HepG2 (cell line): ENCODE results near the gene IMPDH2. TPM values are rescaled to one million over a fixed set of nuclear protein-coding genes. Genes with fewer than 3 reads are reported as not detected.

ENCODE experiments used
- BORCS8-MEF2B ChIP-seq: sonication (generic); formaldehyde crosslinking; IDR thresholded peaks from 2 replicates; pipeline ENCODE4 v1.8.0; 2022; ENCODE audit warnings: mild to moderate bottlenecking, missing genetic modification reagents
- CENPBD1 ChIP-seq: sonication (generic); formaldehyde crosslinking; IDR thresholded peaks from 2 replicates; pipeline ENCODE4 v1.8.0; 2022; ENCODE audit warnings: missing genetic modification reagents, low read depth, mild to moderate bottlenecking, borderline replicate concordance
- ELF1 ChIP-seq: sonication (generic); formaldehyde crosslinking; IDR thresholded peaks from 2 replicates; pipeline ENCODE4 v1.4.0; 2020; ENCODE audit warnings: missing genetic modification reagents
- HDAC2 ChIP-seq: sonication (generic); formaldehyde crosslinking; IDR thresholded peaks from 2 replicates; pipeline ENCODE4 v1.4.0; 2020; ENCODE audit warnings: missing genetic modification reagents
- HMG20B ChIP-seq: conservative IDR thresholded peaks from 2 replicates; pipeline ENCODE4 v1.6.1; 2016; ENCODE audit warnings: missing genetic modification reagents, missing compliant biosample characterization
- KDM1A ChIP-seq: IDR thresholded peaks from 2 replicates; pipeline ENCODE4 v1.6.1; 2016; ENCODE audit warnings: missing compliant biosample characterization
- LCORL ChIP-seq, 2 experiments: fragments of 450-650 bp in 1 of 2; sonication (generic) in 1 of 2; formaldehyde crosslinking in 1 of 2; IDR thresholded peaks; 2 replicates each; pipeline versions ENCODE4 v1.5.0 to v1.6.1; 2017 to 2020; ENCODE audit warnings: antibody characterized with exemption in 1 of 2, missing genetic modification reagents in 1 of 2
- MIER3 ChIP-seq: IDR thresholded peaks from 2 replicates; pipeline ENCODE4 v1.6.1; 2016; ENCODE audit warnings: missing compliant biosample characterization, borderline replicate concordance
- MLLT10 ChIP-seq: sonication (generic); formaldehyde crosslinking; IDR thresholded peaks from 2 replicates; pipeline ENCODE4 v1.4.0; 2020; ENCODE audit warnings: missing genetic modification reagents
- NR3C1 ChIP-seq: sonication (generic); formaldehyde crosslinking; IDR thresholded peaks from 2 replicates; pipeline ENCODE4 v1.4.0; 2020; ENCODE audit warnings: missing genetic modification reagents
- REL ChIP-seq: sonication (generic); formaldehyde crosslinking; conservative IDR thresholded peaks from 2 replicates; pipeline ENCODE4 v1.8.0; 2022; ENCODE audit warnings: mild to moderate bottlenecking, missing genetic modification reagents, moderate library complexity
- REPIN1 ChIP-seq: sonication (generic); formaldehyde crosslinking; IDR thresholded peaks from 2 replicates; pipeline ENCODE4 v1.8.0; 2022; ENCODE audit warnings: missing genetic modification reagents, low read depth, mild to moderate bottlenecking, borderline replicate concordance
- RFX1 ChIP-seq: fragments of 450-650 bp; IDR thresholded peaks from 2 replicates; pipeline ENCODE4 v1.6.1; 2017
- RFXAP ChIP-seq: sonication (generic); formaldehyde crosslinking; IDR thresholded peaks from 2 replicates; pipeline ENCODE4 v1.4.0; 2020; ENCODE audit warnings: missing genetic modification reagents, borderline replicate concordance
- ZEB1 ChIP-seq: IDR thresholded peaks from 2 replicates; pipeline ENCODE4 v1.6.1; 2012; ENCODE audit warnings: mild to moderate bottlenecking, low read depth, inconsistent platforms; ENCODE audit not compliant: insufficient replicate concordance
- ZHX2 ChIP-seq, 2 experiments: sonication (generic) in 1 of 2; formaldehyde crosslinking in 1 of 2; IDR thresholded peaks; 2 replicates each; pipeline versions ENCODE4 v1.6.1 to v1.9.0; 2014 to 2022; ENCODE audit warnings: antibody characterized with exemption in 1 of 2, borderline replicate concordance in 1 of 2, inconsistent platforms in 1 of 2, low read depth in 1 of 2, missing genetic modification reagents in 1 of 2
- ZNF136 ChIP-seq: sonication (generic); formaldehyde crosslinking; IDR thresholded peaks from 2 replicates; pipeline ENCODE4 v1.8.1; 2022; ENCODE audit warnings: low read depth, mild to moderate bottlenecking, moderate library complexity, missing genetic modification reagents
- ZNF282 ChIP-seq: fragments of 450-650 bp; IDR thresholded peaks from 2 replicates; pipeline ENCODE4 v1.6.1; 2018; ENCODE audit not compliant: partially characterized antibody
- ZNF30 ChIP-seq: sonication (generic); formaldehyde crosslinking; IDR thresholded peaks from 2 replicates; pipeline ENCODE4 v1.5.0; 2020; ENCODE audit warnings: mild to moderate bottlenecking, missing genetic modification reagents
- ZNF512B ChIP-seq: sonication (generic); formaldehyde crosslinking; IDR thresholded peaks from 2 replicates; pipeline ENCODE4 v1.5.1; 2020; ENCODE audit warnings: missing genetic modification reagents, mild to moderate bottlenecking, borderline replicate concordance
- polyA plus RNA-seq, 8 experiments: library from polyadenylated mRNA; depleted of rRNA in 3 of 8; stranded (reverse) in 7 of 8; unstranded in 1 of 8; fragments of >200 nt; fragmentation: Illumina TruSeq in 4 of 8; extraction: Trizol in 4 of 8; gene quantifications; 2 replicates each; pipeline versions ENCODE4 v1.2.1 to v1.2.3, GENCODE V29; 2011 to 2016; ENCODE audit warnings: low read depth in 4 of 8, missing spikeins in 1 of 8, mixed read lengths in 1 of 8; ENCODE audit not compliant: insufficient read depth in 1 of 8
- total RNA-seq, 5 experiments: library from RNA; depleted of rRNA; stranded (reverse); fragments of >200 nt; fragmentation: Illumina TruSeq; extraction: Trizol; gene quantifications; 2 replicates each; pipeline ENCODE4 v1.2.3, GENCODE V29; 2016; ENCODE audit warnings: low read depth in 1 of 5

IMPDH2 gene
- total and polyA plus RNA-seq, 2 of the 13 experiments (the other 11 are each of a cell fraction or from before 2014, with no cell fraction given), result 248 to 260 TPM

- TF ChIP-seq ZNF512B (CRISPR knock-in tag), result no peak; the same call in 1 of the 2 replicates
- TF ChIP-seq RFX1, result no peak
- peak; percentile 77 for TF ChIP-seq HDAC2
- no peak for TF ChIP-seq KDM1A (CRISPR knock-in tag)
- TF ChIP-seq RFXAP (CRISPR knock-in tag), result peak; percentile 93
- TF ChIP-seq ZNF282, result no peak
- TF ChIP-seq BORCS8-MEF2B (CRISPR knock-in tag), result peak; percentile 97
- TF ChIP-seq MIER3, result peak; percentile 84; the same call in 1 of the 2 replicates
- TF ChIP-seq ZHX2 (IDR thresholded peaks at IDR 0.05; ENCODE audit: low read depth), result peak; percentile 94
- TF ChIP-seq ZHX2 (CRISPR knock-in tag; IDR thresholded peaks at IDR 0.05; ENCODE audit: borderline replicate concordance), result no peak
- TF ChIP-seq ZNF136 (CRISPR knock-in tag), result 0 out of 2 replicates have a peak, but pooled peaks have one; percentile 35
- peak; percentile 91; the same call in 1 of the 2 replicates for TF ChIP-seq REL (CRISPR knock-in tag)
- TF ChIP-seq HMG20B (CRISPR knock-in tag), result no peak
- TF ChIP-seq NR3C1 (CRISPR knock-in tag), result no peak
- peak; percentile 93 for TF ChIP-seq REPIN1 (CRISPR knock-in tag)
- TF ChIP-seq CENPBD1 (CRISPR knock-in tag), result no peak
- TF ChIP-seq MLLT10 (CRISPR knock-in tag), result no peak
- TF ChIP-seq ELF1, result peak; percentile 78
- TF ChIP-seq LCORL (IDR thresholded peaks at IDR 0.05), result no peak
- TF ChIP-seq LCORL (CRISPR knock-in tag; IDR thresholded peaks at IDR 0.05), result 0 out of 2 replicates have a peak, but pooled peaks have one; percentile 50
- TF ChIP-seq ZNF30 (CRISPR knock-in tag), result peak; percentile 71; the same call in 1 of the 2 replicates
- TF ChIP-seq ZEB1, result no peak
Measured at GRCh38 chr3:49028673-49029562, at the start of gene IMPDH2 (continued).
